ENCODE measurements around the gene ONECUT2.

Gene ONECUT2

GRCh38 chr18:57502624-57503023 is 67.5 kb downstream of the ONECUT2 start:
- H3K4me3 ChIP-seq (ENCODE audit: low read depth, low read length, poor library complexity, severe bottlenecking), result no peak overlapping the region
- no peaks in the 10 kb centered on the region for H4K20me1 ChIP-seq (ENCODE audit: insufficient read depth, low read length)
- no peaks in the 10 kb centered on the region for H3K9me2 ChIP-seq (ENCODE audit: low read depth, low read length)
- H3K27me3 ChIP-seq (ENCODE audit: insufficient read depth, low read length), result 0 out of 2 replicates have a peak, but pooled peaks cover 2% of the 10 kb centered on the region
- H3K4me1 ChIP-seq (ENCODE audit: insufficient read depth, low read length, severe bottlenecking), result no peaks in the 10 kb centered on the region
- no peaks in the 10 kb centered on the region for H3K79me2 ChIP-seq (ENCODE audit: insufficient read depth, low read length)
- H2AFZ ChIP-seq (ENCODE audit: low read length), result no peak overlapping the region
- no peaks in the 10 kb centered on the region for H3F3A ChIP-seq (ENCODE audit: insufficient read depth, low read length)
- no peak overlapping the region for H3K4me2 ChIP-seq (ENCODE audit: low read length)
- TF ChIP-seq CTCF (IDR thresholded peaks at IDR 0.05; ENCODE audit: low read length) (no peak), EZH2 (IDR thresholded peaks at IDR 0.05; ENCODE audit: borderline replicate concordance, low read length) (no peak)
- H3K36me3 ChIP-seq (ENCODE audit: insufficient read depth, low read length), result no peaks in the 10 kb centered on the region
- H3K27ac ChIP-seq (ENCODE audit: low read depth, low read length, poor library complexity, severe bottlenecking), result no peak overlapping the region
- no peaks in the 10 kb centered on the region for H3K9me3 ChIP-seq (ENCODE audit: low read length)
- no peak overlapping the region for H3K9ac ChIP-seq (ENCODE audit: low read length)

GRCh38 chr18:57505231-57505630 is 70.1 kb downstream of the ONECUT2 start:
- Histone ChIP-seq H3K4me2 (ENCODE audit: low read length) (no peak overlapping the region), H2AFZ (ENCODE audit: low read length) (no peak overlapping the region), H3K9ac (ENCODE audit: low read length) (no peak overlapping the region), H3K9me2 (ENCODE audit: low read depth, low read length) (no peaks in the 10 kb centered on the region), H3K27me3 (ENCODE audit: insufficient read depth, low read length) (0 out of 2 replicates have a peak, but pooled peaks cover 4% of the 10 kb centered on the region), H3K4me3 (ENCODE audit: low read depth, low read length, poor library complexity, severe bottlenecking) (no peak overlapping the region), H3K27ac (ENCODE audit: low read depth, low read length, poor library complexity, severe bottlenecking) (no peak overlapping the region), H3F3A (ENCODE audit: insufficient read depth, low read length) (no peaks in the 10 kb centered on the region), H4K20me1 (ENCODE audit: insufficient read depth, low read length) (no peaks in the 10 kb centered on the region), H3K4me1 (ENCODE audit: insufficient read depth, low read length, severe bottlenecking) (no peaks in the 10 kb centered on the region), H3K9me3 (ENCODE audit: low read length) (no peaks in the 10 kb centered on the region), H3K79me2 (ENCODE audit: insufficient read depth, low read length) (no peaks in the 10 kb centered on the region), H3K36me3 (ENCODE audit: insufficient read depth, low read length) (no peaks in the 10 kb centered on the region)
- TF ChIP-seq CTCF (IDR thresholded peaks at IDR 0.05; ENCODE audit: low read length) (no peak), EZH2 (IDR thresholded peaks at IDR 0.05; ENCODE audit: borderline replicate concordance, low read length) (no peak)

GRCh38 chr18:57516056-57516455 is 80.9 kb downstream of the ONECUT2 start:
- Histone ChIP-seq H3K9me3 (ENCODE audit: low read length) (no peaks in the 10 kb centered on the region), H3K4me3 (ENCODE audit: low read depth, low read length, poor library complexity, severe bottlenecking) (no peak overlapping the region), H3K4me2 (ENCODE audit: low read length) (no peak overlapping the region), H3K27ac (ENCODE audit: low read depth, low read length, poor library complexity, severe bottlenecking) (no peak overlapping the region), H3K4me1 (ENCODE audit: insufficient read depth, low read length, severe bottlenecking) (no peaks in the 10 kb centered on the region), H3F3A (ENCODE audit: insufficient read depth, low read length) (no peaks in the 10 kb centered on the region), H3K27me3 (ENCODE audit: insufficient read depth, low read length) (no peaks in the 10 kb centered on the region), H3K9ac (ENCODE audit: low read length) (no peak overlapping the region), H2AFZ (ENCODE audit: low read length) (no peak overlapping the region), H3K9me2 (ENCODE audit: low read depth, low read length) (no peaks in the 10 kb centered on the region), H3K36me3 (ENCODE audit: insufficient read depth, low read length) (no peaks in the 10 kb centered on the region), H4K20me1 (ENCODE audit: insufficient read depth, low read length) (no peaks in the 10 kb centered on the region), H3K79me2 (ENCODE audit: insufficient read depth, low read length) (no peaks in the 10 kb centered on the region)
- TF ChIP-seq EZH2 (IDR thresholded peaks at IDR 0.05; ENCODE audit: borderline replicate concordance, low read length) (no peak), CTCF (IDR thresholded peaks at IDR 0.05; ENCODE audit: low read length) (no peak)

Data from OCI-LY1 (cell line).